Measurements from ENCODE around the gene DCAKD.

The DCAKD gene

DNA sequence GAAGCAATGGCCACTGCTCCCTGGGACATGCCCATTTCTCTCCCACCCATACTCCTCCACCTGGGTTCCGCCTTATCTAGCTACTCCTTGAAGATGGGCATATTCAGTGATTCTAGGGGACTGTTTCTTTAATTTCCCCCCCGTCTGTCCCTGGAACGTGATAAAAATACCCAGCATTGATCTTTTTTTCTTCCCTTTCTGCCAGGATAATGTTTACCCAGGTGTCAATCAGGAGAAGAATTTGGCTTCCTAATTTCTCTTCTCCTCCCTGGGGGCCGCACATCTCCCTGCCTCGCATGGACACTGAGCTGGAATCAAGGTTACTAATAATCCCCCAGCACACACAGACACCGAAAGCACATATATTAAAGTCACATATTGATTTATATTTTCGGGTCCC, 35.2 kb downstream of the DCAKD start:
- DNase-seq (ENCODE audit: low read depth in 2 of 2), result no peak
- H3K4me3 ChIP-seq (replicated peaks in 1 of 2; ENCODE audit: low read depth in 2 of 2, low read length in 2 of 2), result no peak overlapping the region
- TF ChIP-seq, protein P1, sequence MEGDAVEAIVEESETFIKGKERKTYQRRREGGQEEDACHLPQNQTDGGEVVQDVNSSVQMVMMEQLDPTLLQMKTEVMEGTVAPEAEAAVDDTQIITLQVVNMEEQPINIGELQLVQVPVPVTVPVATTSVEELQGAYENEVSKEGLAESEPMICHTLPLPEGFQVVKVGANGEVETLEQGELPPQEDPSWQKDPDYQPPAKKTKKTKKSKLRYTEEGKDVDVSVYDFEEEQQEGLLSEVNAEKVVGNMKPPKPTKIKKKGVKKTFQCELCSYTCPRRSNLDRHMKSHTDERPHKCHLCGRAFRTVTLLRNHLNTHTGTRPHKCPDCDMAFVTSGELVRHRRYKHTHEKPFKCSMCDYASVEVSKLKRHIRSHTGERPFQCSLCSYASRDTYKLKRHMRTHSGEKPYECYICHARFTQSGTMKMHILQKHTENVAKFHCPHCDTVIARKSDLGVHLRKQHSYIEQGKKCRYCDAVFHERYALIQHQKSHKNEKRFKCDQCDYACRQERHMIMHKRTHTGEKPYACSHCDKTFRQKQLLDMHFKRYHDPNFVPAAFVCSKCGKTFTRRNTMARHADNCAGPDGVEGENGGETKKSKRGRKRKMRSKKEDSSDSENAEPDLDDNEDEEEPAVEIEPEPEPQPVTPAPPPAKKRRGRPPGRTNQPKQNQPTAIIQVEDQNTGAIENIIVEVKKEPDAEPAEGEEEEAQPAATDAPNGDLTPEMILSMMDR (IDR thresholded peaks at IDR 0.05; ENCODE audit: low read depth, low read length), result no peak

GRCh38 chr17:45013021-45013997, 38.1 kb downstream of the DCAKD start:
- TF ChIP-seq, protein P1 (IDR thresholded peaks at IDR 0.05; ENCODE audit: low read depth, low read length), result no peak
- H3K4me3 ChIP-seq (replicated peaks in 1 of 2; ENCODE audit: low read depth in 2 of 2, low read length in 2 of 2), result peak overlapping the region in 1 of 2 donors; percentile 1
- peak in 1 of 2 donors; percentile 54 for DNase-seq (ENCODE audit: low read depth in 2 of 2)

GRCh38 chr17:45011767-45012166, 39.7 kb downstream of the DCAKD start:
- no peak for DNase-seq (ENCODE audit: low read depth in 2 of 2)
- TF ChIP-seq, protein P1 (IDR thresholded peaks at IDR 0.05; ENCODE audit: low read depth, low read length), result no peak
- H3K4me3 ChIP-seq (replicated peaks in 1 of 2; ENCODE audit: low read depth in 2 of 2, low read length in 2 of 2), result no peak overlapping the region

DNA sequence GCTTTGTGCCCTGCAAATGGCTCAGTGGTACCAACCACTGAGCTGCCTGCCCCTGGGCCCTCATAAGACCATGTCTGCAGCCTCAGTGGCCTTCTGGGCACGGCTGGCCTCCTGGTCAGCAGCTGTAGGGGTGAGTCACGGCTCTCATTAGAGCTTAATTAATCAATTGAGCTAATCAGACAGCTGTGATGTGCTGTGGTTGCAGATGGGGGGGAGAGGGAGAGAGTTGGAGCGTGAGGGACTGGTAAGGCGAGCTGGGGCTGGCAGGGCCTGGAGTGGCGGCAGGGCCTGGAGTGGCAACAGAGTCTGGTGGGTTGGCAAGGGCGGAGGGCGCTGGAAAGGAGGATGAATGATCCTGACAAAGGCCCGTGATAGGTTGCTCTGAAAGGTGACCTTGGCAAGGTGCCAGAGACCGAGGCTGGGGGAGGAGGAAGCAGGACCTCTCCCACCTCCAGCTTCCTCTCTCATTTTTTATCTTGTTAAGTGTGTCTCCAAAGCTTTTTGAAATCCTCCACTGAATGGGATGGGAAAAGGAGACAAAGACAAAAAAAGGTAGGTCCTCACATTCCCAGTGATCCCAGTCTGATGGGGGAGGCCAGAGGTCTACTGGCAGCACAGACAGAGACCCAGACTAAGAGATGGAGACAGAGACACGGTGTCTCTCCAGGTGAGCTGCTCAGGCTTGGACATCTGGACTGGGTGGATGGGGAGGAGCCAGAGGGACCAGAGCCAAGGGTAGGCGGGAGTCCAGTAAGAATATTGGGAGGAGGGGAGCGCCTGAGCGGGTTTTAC, 41.6 kb downstream of the DCAKD start:
- TF ChIP-seq, protein P1 (IDR thresholded peaks at IDR 0.05; ENCODE audit: low read depth, low read length), result no peak
- H3K4me3 ChIP-seq (replicated peaks in 1 of 2; ENCODE audit: low read depth in 2 of 2, low read length in 2 of 2), result no peak overlapping the region

GRCh38 chr17:45008216-45008615, 43.2 kb downstream of the DCAKD start:
- no peak overlapping the region for H3K4me3 ChIP-seq (replicated peaks in 1 of 2; ENCODE audit: low read depth in 2 of 2, low read length in 2 of 2)
- DNase-seq (ENCODE audit: low read depth in 2 of 2), result no peak
- TF ChIP-seq, protein P1 (IDR thresholded peaks at IDR 0.05; ENCODE audit: low read depth, low read length), result no peak

More for the DNA sequence above, 41.6 kb downstream of the DCAKD start:
- DNase-seq (ENCODE audit: low read depth in 2 of 2), result no peak

- TF ChIP-seq, protein P1 (IDR thresholded peaks at IDR 0.05; ENCODE audit: low read depth, low read length), result no peak
- H3K4me3 ChIP-seq (replicated peaks in 1 of 2; ENCODE audit: low read depth in 2 of 2, low read length in 2 of 2), result no peak overlapping the region
- DNase-seq (ENCODE audit: low read depth in 2 of 2), result no peak
These were observed 44.4 kb downstream of the DCAKD start for GRCh38 chr17:45006927-45007461.
